ENCODE measurements around the gene AFAP1. TPM values are rescaled to one million over a fixed set of nuclear protein-coding genes. Genes with fewer than 3 reads are reported as not detected.

The AFAP1 gene
- total and polyA plus RNA-seq, 2 of the 8 experiments (the other 6 are each of a cell fraction or from before 2014, with no cell fraction given) = 3.6 to 18.2 TPM

- no peak for TF ChIP-seq PHF8 (conservative IDR thresholded peaks at IDR 0.05; ENCODE audit: low read depth, low read length)
- no peak for TF ChIP-seq SIRT6 (IDR thresholded peaks at IDR 0.05; ENCODE audit: low read length)
- TF ChIP-seq CTCF (IDR thresholded peaks at IDR 0.05; ENCODE audit: control extremely low read depth in 1 of 3, insufficient read depth in 1 of 3, low read depth in 1 of 3, low read length in 3 of 3) = no peak
- no peak for TF ChIP-seq TBP (IDR thresholded peaks at IDR 0.05; ENCODE audit: low read depth, low read length)
Observed at GRCh38 chr4:7979652-7979968, 39.9 kb upstream of the AFAP1 start (continued).

All from H1 (cell line).